ENCODE measurements around the gene WDFY2. TPM values are rescaled to one million over a fixed set of nuclear protein-coding genes. Genes with fewer than 3 reads are reported as not detected.

WDFY2 gene
- total RNA-seq, 1 experiment from 2014 or later: 26.4 TPM

DNA sequence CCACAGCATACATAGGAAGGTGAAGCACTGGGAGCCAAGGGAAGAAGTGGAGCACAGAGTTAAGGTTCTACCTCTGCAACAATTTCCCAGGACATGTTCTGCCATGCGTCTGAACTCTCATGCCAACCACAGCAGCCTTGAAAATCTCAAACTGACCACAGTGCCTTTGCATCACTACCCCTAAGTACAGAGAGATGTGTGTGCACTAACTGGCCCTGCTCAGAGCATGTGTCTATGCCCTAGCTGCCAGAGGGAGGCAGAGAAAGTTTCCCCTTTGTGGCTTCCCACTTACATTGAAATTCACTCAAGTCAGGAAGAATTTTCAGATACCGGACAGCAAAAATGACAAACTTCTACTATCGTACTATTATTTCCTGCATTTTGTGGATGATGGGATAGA lies 26.8 kb upstream of the WDFY2 start:
- no peak overlapping the region for H3K9ac ChIP-seq (ENCODE audit: extremely low read depth, insufficient read length, low read length)

More for the DNA sequence above, 26.8 kb upstream of the WDFY2 start:
- Histone ChIP-seq H3K18ac (ENCODE audit: insufficient read length, low read depth, low read length) (no peak overlapping the region), H3K4me2 (ENCODE audit: insufficient read depth, insufficient read length, low read length) (no peak overlapping the region), H4K20me1 (ENCODE audit: control insufficient read depth, insufficient read depth, insufficient read length) (peaks cover 2% of the 10 kb centered on the region), H3K4me1 (ENCODE audit: insufficient read depth, low read length) (peaks cover 2% of the 10 kb centered on the region; the same call in 1 of the 2 replicates), H3K9me3 (ENCODE audit: control insufficient read depth, low read depth, low read length) (no peaks in the 10 kb centered on the region), H2AK5ac (ENCODE audit: insufficient read length, low read length) (no peak overlapping the region), H3K56ac (ENCODE audit: insufficient read length, low read depth, low read length) (no peak overlapping the region), H2BK20ac (ENCODE audit: low read depth, low read length, poor library complexity, severe bottlenecking) (no peak overlapping the region), H3T11ph (ENCODE audit: low read length) (no peak overlapping the region), H2BK120ac (ENCODE audit: low read depth, low read length, poor library complexity, severe bottlenecking) (no peak overlapping the region), H3K4ac (ENCODE audit: low read depth, low read length) (no peak overlapping the region), H3K27ac (ENCODE audit: insufficient read length, low read depth, low read length) (no peak overlapping the region), H4K5ac (ENCODE audit: insufficient read length, low read depth, low read length) (no peak overlapping the region), H2BK15ac (ENCODE audit: low read depth, low read length) (no peak overlapping the region), H3K23ac (ENCODE audit: insufficient read length, low read depth, low read length) (no peak overlapping the region), H3K27me3 (ENCODE audit: insufficient read depth, low read length) (no peaks in the 10 kb centered on the region; the same call in 1 of the 2 replicates), H2BK5ac (ENCODE audit: insufficient read length, low read length) (no peak overlapping the region), H4K8ac (replicated peaks; ENCODE audit: insufficient read length, low read depth, low read length) (no peak overlapping the region), H2AFZ (ENCODE audit: low read length) (no peak overlapping the region), H3K79me1 (ENCODE audit: insufficient read depth, low read depth, low read length, poor library complexity, severe bottlenecking) (no peaks in the 10 kb centered on the region), H2BK12ac (ENCODE audit: insufficient read length, low read depth, low read length) (no peak overlapping the region), H3K79me2 (ENCODE audit: insufficient read depth, low read length) (no peaks in the 10 kb centered on the region), H3K14ac (ENCODE audit: insufficient read depth, low read length) (no peak overlapping the region), H3K23me2 (ENCODE audit: insufficient read length, low read depth, low read length, poor library complexity, severe bottlenecking) (no peaks in the 10 kb centered on the region), H4K91ac (ENCODE audit: insufficient read length, low read depth, low read length) (no peak overlapping the region)
- Mint-ChIP-seq H3K27me3 (ENCODE audit: low read depth) (no peaks in the 10 kb centered on the region), H3K4me3 (no peak overlapping the region), H3K27ac (no peak overlapping the region), H3K4me1 (peaks cover 9 to 18% of the 10 kb centered on the region in 2 experiments), H3K9me3 (no peaks in the 10 kb centered on the region), H3K36me3 (ENCODE audit: insufficient read depth in 1 of 3, low read depth in 3 of 3) (no peaks in the 10 kb centered on the region)
- WGBS (ENCODE audit: extremely low coverage, insufficient read length, low lambda C conversion rate): no CpG with 5 or more reads among the region's 3 CpGs
- TF ChIP-seq CTCF (conservative IDR thresholded peaks at IDR 0.05): no peak
- DNase-seq: no peak
